GM21381 (cell line): ENCODE data around the gene HSPBP1.

ENCODE experiments used
- ATAC-seq: cut with Tn5 transposase; IDR thresholded peaks from one replicate; pipeline ENCODE4 v1.9.1; 2021; ENCODE audit warnings: mild to moderate bottlenecking, moderate library complexity; ENCODE audit not compliant: unreplicated experiment

HSPBP1 gene

GRCh38 chr19:55223291-55224037, 56.4 kb downstream of the HSPBP1 start:
- ATAC-seq: no peak

DNA sequence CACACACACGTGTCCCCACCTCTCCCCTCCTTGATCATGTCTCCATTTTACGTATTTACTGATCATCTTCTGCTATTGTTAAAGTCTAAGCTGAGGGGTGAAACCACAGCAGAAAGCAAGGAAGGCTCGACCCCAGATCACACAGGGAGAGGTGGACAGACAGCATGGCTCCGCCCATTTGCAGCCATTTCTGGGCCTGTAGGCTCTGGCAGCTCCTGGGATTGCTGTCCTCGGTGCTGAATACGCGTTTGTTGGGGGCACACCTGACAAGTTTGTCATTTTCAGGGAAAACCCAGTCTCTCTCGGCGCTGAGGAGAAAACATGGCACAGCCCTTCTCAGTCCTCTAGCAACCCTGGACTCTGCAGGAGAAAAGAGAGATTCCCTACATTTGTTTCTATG, 59.4 kb downstream of the HSPBP1 start:
- ATAC-seq: no peak

- no peak for ATAC-seq
These were observed 63.3 kb downstream of the HSPBP1 start for GRCh38 chr19:55216461-55217198.

GRCh38 chr19:55213547-55213946, 66.4 kb downstream of the HSPBP1 start:
- ATAC-seq: no peak

GRCh38 chr19:55212447-55212846, 67.5 kb downstream of the HSPBP1 start:
- ATAC-seq: no peak
